Measurements from ENCODE around the gene FUT8. TPM values are rescaled to one million over a fixed set of nuclear protein-coding genes. Genes with fewer than 3 reads are reported as not detected.

The FUT8 gene
- total RNA-seq, 1 experiment from 2014 or later: 42.3 TPM

DNA sequence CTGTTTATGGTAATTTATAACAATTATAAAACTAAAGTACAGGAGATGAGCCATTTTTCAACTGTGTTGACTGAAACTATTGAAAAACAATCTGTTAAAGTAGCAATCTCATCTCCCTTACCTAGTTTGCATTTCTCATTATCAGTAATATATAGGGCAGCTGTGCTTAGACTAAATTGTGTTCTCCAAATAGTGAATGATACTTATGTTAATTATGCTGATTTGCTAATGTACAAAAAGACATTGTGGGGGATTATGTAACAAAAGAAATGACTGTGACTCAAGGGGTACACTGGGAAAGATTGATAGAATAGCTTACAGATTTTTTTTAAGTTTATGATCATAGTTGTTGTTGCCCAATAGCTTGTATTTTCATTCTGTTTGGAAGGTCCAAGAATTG, 207.7 kb downstream of the FUT8 start:
- no peaks in the 10 kb centered on the region for H3K36me3 ChIP-seq (ENCODE audit: control insufficient read depth in 1 of 2, insufficient read depth in 2 of 2, low read length in 2 of 2)
- no peaks in the 10 kb centered on the region for H3K27me3 ChIP-seq (ENCODE audit: insufficient read depth, low read length)
- H3K9ac ChIP-seq (ENCODE audit: low read length): no peak overlapping the region
- TF ChIP-seq ZNF274 (IDR thresholded peaks at IDR 0.05; ENCODE audit: low read depth, low read length) (no peak), EGR1 (IDR thresholded peaks at IDR 0.05; ENCODE audit: low read depth) (no peak), EZH2phosphoT487 (IDR thresholded peaks at IDR 0.05; ENCODE audit: borderline replicate concordance) (no peak), RAD21 (IDR thresholded peaks at IDR 0.05; ENCODE audit: low read depth) (no peak), CEBPB (IDR thresholded peaks at IDR 0.05; ENCODE audit: low read depth) (no peak), POLR2A (IDR thresholded peaks at IDR 0.05; ENCODE audit: borderline replicate concordance, extremely low read depth, insufficient read depth, insufficient read length) (no peak), SRF (IDR thresholded peaks at IDR 0.05; ENCODE audit: low read depth) (no peak), SIN3A (IDR thresholded peaks at IDR 0.05; ENCODE audit: low read depth) (no peak), ZFX (IDR thresholded peaks at IDR 0.05) (no peak), SP1 (IDR thresholded peaks at IDR 0.05; ENCODE audit: low read depth) (no peak)
- TF ChIP-seq, protein P1, sequence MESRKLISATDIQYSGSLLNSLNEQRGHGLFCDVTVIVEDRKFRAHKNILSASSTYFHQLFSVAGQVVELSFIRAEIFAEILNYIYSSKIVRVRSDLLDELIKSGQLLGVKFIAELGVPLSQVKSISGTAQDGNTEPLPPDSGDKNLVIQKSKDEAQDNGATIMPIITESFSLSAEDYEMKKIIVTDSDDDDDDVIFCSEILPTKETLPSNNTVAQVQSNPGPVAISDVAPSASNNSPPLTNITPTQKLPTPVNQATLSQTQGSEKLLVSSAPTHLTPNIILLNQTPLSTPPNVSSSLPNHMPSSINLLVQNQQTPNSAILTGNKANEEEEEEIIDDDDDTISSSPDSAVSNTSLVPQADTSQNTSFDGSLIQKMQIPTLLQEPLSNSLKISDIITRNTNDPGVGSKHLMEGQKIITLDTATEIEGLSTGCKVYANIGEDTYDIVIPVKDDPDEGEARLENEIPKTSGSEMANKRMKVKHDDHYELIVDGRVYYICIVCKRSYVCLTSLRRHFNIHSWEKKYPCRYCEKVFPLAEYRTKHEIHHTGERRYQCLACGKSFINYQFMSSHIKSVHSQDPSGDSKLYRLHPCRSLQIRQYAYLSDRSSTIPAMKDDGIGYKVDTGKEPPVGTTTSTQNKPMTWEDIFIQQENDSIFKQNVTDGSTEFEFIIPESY (IDR thresholded peaks at IDR 0.05; ENCODE audit: extremely low read depth, insufficient replicate concordance, low read length): no peak
- TF ChIP-seq, protein P2, sequence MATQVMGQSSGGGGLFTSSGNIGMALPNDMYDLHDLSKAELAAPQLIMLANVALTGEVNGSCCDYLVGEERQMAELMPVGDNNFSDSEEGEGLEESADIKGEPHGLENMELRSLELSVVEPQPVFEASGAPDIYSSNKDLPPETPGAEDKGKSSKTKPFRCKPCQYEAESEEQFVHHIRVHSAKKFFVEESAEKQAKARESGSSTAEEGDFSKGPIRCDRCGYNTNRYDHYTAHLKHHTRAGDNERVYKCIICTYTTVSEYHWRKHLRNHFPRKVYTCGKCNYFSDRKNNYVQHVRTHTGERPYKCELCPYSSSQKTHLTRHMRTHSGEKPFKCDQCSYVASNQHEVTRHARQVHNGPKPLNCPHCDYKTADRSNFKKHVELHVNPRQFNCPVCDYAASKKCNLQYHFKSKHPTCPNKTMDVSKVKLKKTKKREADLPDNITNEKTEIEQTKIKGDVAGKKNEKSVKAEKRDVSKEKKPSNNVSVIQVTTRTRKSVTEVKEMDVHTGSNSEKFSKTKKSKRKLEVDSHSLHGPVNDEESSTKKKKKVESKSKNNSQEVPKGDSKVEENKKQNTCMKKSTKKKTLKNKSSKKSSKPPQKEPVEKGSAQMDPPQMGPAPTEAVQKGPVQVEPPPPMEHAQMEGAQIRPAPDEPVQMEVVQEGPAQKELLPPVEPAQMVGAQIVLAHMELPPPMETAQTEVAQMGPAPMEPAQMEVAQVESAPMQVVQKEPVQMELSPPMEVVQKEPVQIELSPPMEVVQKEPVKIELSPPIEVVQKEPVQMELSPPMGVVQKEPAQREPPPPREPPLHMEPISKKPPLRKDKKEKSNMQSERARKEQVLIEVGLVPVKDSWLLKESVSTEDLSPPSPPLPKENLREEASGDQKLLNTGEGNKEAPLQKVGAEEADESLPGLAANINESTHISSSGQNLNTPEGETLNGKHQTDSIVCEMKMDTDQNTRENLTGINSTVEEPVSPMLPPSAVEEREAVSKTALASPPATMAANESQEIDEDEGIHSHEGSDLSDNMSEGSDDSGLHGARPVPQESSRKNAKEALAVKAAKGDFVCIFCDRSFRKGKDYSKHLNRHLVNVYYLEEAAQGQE (IDR thresholded peaks at IDR 0.05; ENCODE audit: low read depth): no peak
- ATAC-seq: no peak
- no peak overlapping the region for H3K4me2 ChIP-seq (ENCODE audit: low read length)
- ChIA-PET CTCF (interaction anchor here (0.6 kb wide), 1 partner anchor 209 kb away, joined by 3 read pairs; no protein-coding TSS in a partner anchor), POLR2A (no interaction called here), RAD21 (ENCODE audit: low non-redundant PET in 1 of 2, low total read pairs in 2 of 2, uncharacterized antibody in 2 of 2, unreplicated experiment in 2 of 2) (no interaction called here)
- H3K4me1 ChIP-seq (ENCODE audit: control insufficient read depth in 1 of 2, insufficient read depth in 2 of 2, low read length in 2 of 2): no peaks in the 10 kb centered on the region
- BruUV-seq (replicated peaks): no TSS peak
- intact Hi-C loops (cut with micrococcal nuclease): no loop called here
- no peak for DNase-seq (ENCODE audit: low read depth, low spot score)
- no peak overlapping the region for H3K27ac ChIP-seq (ENCODE audit: low read depth, low read length)
- H3K4me3 ChIP-seq (replicated peaks in 1 of 2; ENCODE audit: low read depth in 1 of 2, low read length in 2 of 2): no peak overlapping the region
- no peaks in the 10 kb centered on the region for H4K20me1 ChIP-seq (ENCODE audit: insufficient read depth)
- no peaks in the 10 kb centered on the region for H3K9me2 ChIP-seq (ENCODE audit: insufficient read depth)
- H2AFZ ChIP-seq (ENCODE audit: low read depth, low read length, poor library complexity, severe bottlenecking): no peak overlapping the region
- no peaks in the 10 kb centered on the region for H3K9me3 ChIP-seq (ENCODE audit: control insufficient read depth in 1 of 2, insufficient read depth in 1 of 2, low read depth in 1 of 2, low read length in 2 of 2)
- H3K79me2 ChIP-seq (ENCODE audit: insufficient read depth, low read length): no peaks in the 10 kb centered on the region

Measured in HCT116 (cell line).